GM03348 (cell line): ENCODE results near the gene TMEM131.
"Not testable (repeated sequence)": the region's sequence is repeated elsewhere in the genome, so short reads cannot be mapped to it uniquely, and the experiment has no call there.

Experiments used
- DNase-seq: peaks from one replicate; pipeline ENCODE4 v3.0.0; 2012; ENCODE audit warnings: low spot score

The TMEM131 gene

GRCh38 chr2:97868986-97869721 is 126.6 kb downstream of the TMEM131 start:
- DNase-seq: peak; percentile 83

GRCh38 chr2:97863829-97864228 is 131.9 kb downstream of the TMEM131 start:
- no peak for DNase-seq

GRCh38 chr2:97861177-97861576 is 134.6 kb downstream of the TMEM131 start:
- DNase-seq: no peak

- DNase-seq: no peak
Measured at GRCh38 chr2:97858442-97858841, 137.3 kb downstream of the TMEM131 start.

- no peak for DNase-seq
Measured at GRCh38 chr2:97857553-97857952, 138.2 kb downstream of the TMEM131 start.

- not testable (repeated sequence) for DNase-seq
Measured at GRCh38 chr2:97853057-97853456, 142.7 kb downstream of the TMEM131 start.

GRCh38 chr2:97851172-97851571 is 144.6 kb downstream of the TMEM131 start:
- no peak for DNase-seq

- DNase-seq: no peak
Measured at GRCh38 chr2:97849881-97850528, 145.7 kb downstream of the TMEM131 start.

- DNase-seq: no peak
Measured at GRCh38 chr2:97848306-97848705, 147.4 kb downstream of the TMEM131 start.

GRCh38 chr2:97846716-97847115 is 149.0 kb downstream of the TMEM131 start:
- not testable (repeated sequence) for DNase-seq

GRCh38 chr2:97845818-97846217 is 149.9 kb downstream of the TMEM131 start:
- no peak for DNase-seq

- no peak for DNase-seq
Measured at GRCh38 chr2:97845133-97845532, 150.6 kb downstream of the TMEM131 start.

- DNase-seq: no peak
Measured at GRCh38 chr2:97844311-97844859, 151.4 kb downstream of the TMEM131 start.

GRCh38 chr2:97840198-97840597 is 155.6 kb downstream of the TMEM131 start:
- no peak for DNase-seq

GRCh38 chr2:97834610-97835009 is 161.1 kb downstream of the TMEM131 start:
- no peak for DNase-seq

- no peak for DNase-seq
Measured at GRCh38 chr2:97831121-97831520, 164.6 kb downstream of the TMEM131 start.

GRCh38 chr2:97829255-97829654 is 166.5 kb downstream of the TMEM131 start:
- DNase-seq: not testable (repeated sequence)

GRCh38 chr2:97827013-97827412 is 168.7 kb downstream of the TMEM131 start:
- DNase-seq: not testable (repeated sequence)

- not testable (repeated sequence) for DNase-seq
Measured at GRCh38 chr2:97826266-97826847, 169.4 kb downstream of the TMEM131 start.

GRCh38 chr2:97824011-97824410 is 171.7 kb downstream of the TMEM131 start:
- not testable (repeated sequence) for DNase-seq

GRCh38 chr2:97821862-97822261 is 173.9 kb downstream of the TMEM131 start:
- not testable (repeated sequence) for DNase-seq

GRCh38 chr2:97819754-97820153 is 176.0 kb downstream of the TMEM131 start:
- no peak for DNase-seq

GRCh38 chr2:97816411-97816810 is 179.3 kb downstream of the TMEM131 start:
- DNase-seq: no peak
